Osteocyte (in vitro differentiated cells): ENCODE results near the gene OR1B1. TPM values are rescaled to one million over a fixed set of nuclear protein-coding genes. Genes with fewer than 3 reads are reported as not detected.

Experiments
- DNase-seq: peaks from one replicate; pipeline ENCODE4 v3.0.0; 2021; ENCODE audit warnings: mixed read lengths; ENCODE audit not compliant: unreplicated experiment; ENCODE audit errors: extremely low spot score
- H3K27ac Mint-ChIP-seq: one replicate; pipeline ENCODE4 v1.8.0; 2021; ENCODE audit warnings: mild to moderate bottlenecking, mixed read lengths; ENCODE audit not compliant: unreplicated experiment
- H3K27me3 Mint-ChIP-seq: one replicate; pipeline ENCODE4 v1.8.0; 2021; ENCODE audit warnings: mixed read lengths; ENCODE audit not compliant: unreplicated experiment
- H3K36me3 Mint-ChIP-seq: one replicate; pipeline ENCODE4 v1.8.0; 2021; ENCODE audit warnings: mixed read lengths; ENCODE audit not compliant: unreplicated experiment
- H3K4me1 Mint-ChIP-seq: one replicate; pipeline ENCODE4 v1.8.0; 2021; ENCODE audit warnings: mixed read lengths; ENCODE audit not compliant: unreplicated experiment
- H3K4me3 Mint-ChIP-seq: one replicate; pipeline ENCODE4 v1.8.0; 2021; ENCODE audit warnings: mild to moderate bottlenecking, moderate library complexity, mixed read lengths; ENCODE audit not compliant: unreplicated experiment
- H3K9me3 Mint-ChIP-seq: one replicate; pipeline ENCODE4 v1.8.0; 2021; ENCODE audit warnings: mixed read lengths; ENCODE audit not compliant: unreplicated experiment
- CTCF ChIP-seq: fragments of 200-600 bp; sonication (generic); IDR thresholded peaks from 2 replicates; pipeline ENCODE4 v1.5.0; 2021; ENCODE audit warnings: antibody characterized with exemption, mild to moderate bottlenecking, moderate library complexity
- long read RNA-seq: library from polyadenylated mRNA; unstranded; transcript quantifications from one replicate; pipeline ENCODE4 v2.0.0, GENCODE V29; 2021
- total RNA-seq: library from RNA; stranded (reverse); gene quantifications from 2 replicates; pipeline ENCODE4 v1.2.1, GENCODE V29; 2021

OR1B1 gene
- not detected in 2 replicates for total RNA-seq
- long read RNA-seq = 0 reads

GRCh38 chr9:122657527-122657926 lies at the start of gene OR1B1:
Gene OR1B1 (minus strand): TSS chr9:122657627.
- DNase-seq = no peak
- Mint-ChIP-seq H3K4me1 (no peaks in the 10 kb centered on the region), H3K36me3 (no peaks in the 10 kb centered on the region), H3K27me3 (peaks cover 13% of the 10 kb centered on the region), H3K27ac (no peak within 1 kb of the TSS), H3K9me3 (no peaks in the 10 kb centered on the region), H3K4me3 (no peak within 1 kb of the TSS)
- no peak for TF ChIP-seq CTCF

GRCh38 chr9:122695696-122696095 lies 38.3 kb upstream of the OR1B1 start:
- peaks cover 12% of the 10 kb centered on the region for H3K9me3 Mint-ChIP-seq
- H3K36me3 Mint-ChIP-seq = no peaks in the 10 kb centered on the region
- H3K4me3 Mint-ChIP-seq = no peak overlapping the region
- no peak for TF ChIP-seq CTCF
- no peaks in the 10 kb centered on the region for H3K4me1 Mint-ChIP-seq
- no peak for DNase-seq
- peaks cover 5% of the 10 kb centered on the region for H3K27me3 Mint-ChIP-seq
- H3K27ac Mint-ChIP-seq = no peak overlapping the region

DNA sequence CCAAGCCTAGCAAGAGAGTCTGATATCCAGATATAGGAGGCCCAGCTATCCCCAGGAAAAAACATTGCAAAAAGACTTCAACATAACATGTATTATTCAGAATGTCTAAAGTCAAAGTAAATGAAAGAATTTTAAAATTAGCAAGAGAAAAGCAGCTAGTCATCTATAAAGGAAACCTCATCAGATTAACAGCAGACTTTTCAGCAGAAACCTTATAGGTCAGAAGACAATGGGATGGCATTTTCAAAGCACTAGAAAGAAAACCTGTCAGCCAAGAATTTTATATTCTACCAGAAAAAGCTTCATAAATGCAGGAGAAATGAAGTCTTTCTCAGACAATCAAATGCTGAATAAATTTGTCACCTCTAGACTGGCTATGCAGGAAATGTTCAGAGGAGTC lies 27.4 kb upstream of the OR1B1 start:
- DNase-seq = no peak
- Mint-ChIP-seq H3K36me3 (no peaks in the 10 kb centered on the region), H3K4me3 (no peak overlapping the region), H3K27ac (no peak overlapping the region), H3K9me3 (peaks cover 12% of the 10 kb centered on the region), H3K4me1 (no peaks in the 10 kb centered on the region), H3K27me3 (peaks cover 13% of the 10 kb centered on the region)
- TF ChIP-seq CTCF = no peak

DNA sequence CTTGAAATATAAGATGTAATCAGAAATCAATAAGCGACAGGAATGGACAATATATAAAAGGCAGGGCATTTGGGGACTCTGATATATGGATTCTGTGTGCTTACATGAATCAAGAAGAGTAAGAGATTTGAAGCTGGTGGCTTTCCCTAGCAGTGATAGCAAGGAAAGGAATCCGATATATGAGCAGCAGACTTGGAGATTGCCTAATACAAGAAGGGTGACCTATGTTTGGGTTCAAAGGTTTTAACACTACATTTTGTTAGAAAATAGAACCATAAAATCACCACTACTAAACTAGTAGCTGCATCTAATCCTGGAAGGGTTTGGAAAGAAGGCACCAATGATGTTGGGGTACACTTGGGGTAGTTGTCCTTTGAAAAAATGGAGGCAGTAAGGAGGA lies 15.1 kb upstream of the OR1B1 start:
- Mint-ChIP-seq H3K4me1 (no peaks in the 10 kb centered on the region), H3K4me3 (no peak overlapping the region), H3K36me3 (no peaks in the 10 kb centered on the region), H3K27ac (no peak overlapping the region), H3K27me3 (peaks cover 14% of the 10 kb centered on the region), H3K9me3 (peaks cover 3% of the 10 kb centered on the region)
- TF ChIP-seq CTCF = no peak
- DNase-seq = no peak

DNA sequence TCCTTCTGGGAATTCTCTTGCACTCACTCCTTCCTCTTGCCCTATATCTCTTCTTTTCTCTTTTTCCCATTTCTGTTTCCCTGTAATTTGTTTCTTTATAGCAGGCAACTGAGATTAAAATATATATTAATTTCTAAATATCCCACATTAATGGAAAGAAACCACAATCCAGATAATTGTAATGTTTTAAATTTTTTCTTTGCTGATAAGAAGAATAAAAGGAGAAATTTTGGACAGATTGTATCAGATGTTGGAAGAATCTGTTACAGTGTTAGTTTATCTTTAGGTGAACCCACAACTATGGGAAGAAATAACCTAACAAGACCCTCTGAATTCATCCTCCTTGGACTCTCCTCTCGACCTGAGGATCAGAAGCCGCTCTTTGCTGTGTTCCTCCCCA lies 4.0 kb upstream of the OR1B1 start, which contains the start of gene OR1L1:
OR1L1 (plus strand) TSS at position 301 of the 400 bp plus-strand sequence; CDS start at position 301, 0 bp downstream.
- no peak for TF ChIP-seq CTCF
- Mint-ChIP-seq H3K36me3 (no peaks in the 10 kb centered on the region), H3K27me3 (peaks cover 11% of the 10 kb centered on the region), H3K9me3 (no peaks in the 10 kb centered on the region), H3K4me1 (no peaks in the 10 kb centered on the region), H3K4me3 (no peak within 1 kb of the TSS), H3K27ac (no peak within 1 kb of the TSS)
- no peak for DNase-seq
